HG03469 (cell line): ENCODE measurements around the gene RSPH9.

Source experiments
- ATAC-seq: cut with Tn5 transposase; IDR thresholded peaks from one replicate; pipeline ENCODE4 v1.9.1; 2021; ENCODE audit warnings: mild to moderate bottlenecking, moderate library complexity, moderate number of reproducible peaks; ENCODE audit not compliant: unreplicated experiment

The RSPH9 gene, protein sequence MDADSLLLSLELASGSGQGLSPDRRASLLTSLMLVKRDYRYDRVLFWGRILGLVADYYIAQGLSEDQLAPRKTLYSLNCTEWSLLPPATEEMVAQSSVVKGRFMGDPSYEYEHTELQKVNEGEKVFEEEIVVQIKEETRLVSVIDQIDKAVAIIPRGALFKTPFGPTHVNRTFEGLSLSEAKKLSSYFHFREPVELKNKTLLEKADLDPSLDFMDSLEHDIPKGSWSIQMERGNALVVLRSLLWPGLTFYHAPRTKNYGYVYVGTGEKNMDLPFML

DNA sequence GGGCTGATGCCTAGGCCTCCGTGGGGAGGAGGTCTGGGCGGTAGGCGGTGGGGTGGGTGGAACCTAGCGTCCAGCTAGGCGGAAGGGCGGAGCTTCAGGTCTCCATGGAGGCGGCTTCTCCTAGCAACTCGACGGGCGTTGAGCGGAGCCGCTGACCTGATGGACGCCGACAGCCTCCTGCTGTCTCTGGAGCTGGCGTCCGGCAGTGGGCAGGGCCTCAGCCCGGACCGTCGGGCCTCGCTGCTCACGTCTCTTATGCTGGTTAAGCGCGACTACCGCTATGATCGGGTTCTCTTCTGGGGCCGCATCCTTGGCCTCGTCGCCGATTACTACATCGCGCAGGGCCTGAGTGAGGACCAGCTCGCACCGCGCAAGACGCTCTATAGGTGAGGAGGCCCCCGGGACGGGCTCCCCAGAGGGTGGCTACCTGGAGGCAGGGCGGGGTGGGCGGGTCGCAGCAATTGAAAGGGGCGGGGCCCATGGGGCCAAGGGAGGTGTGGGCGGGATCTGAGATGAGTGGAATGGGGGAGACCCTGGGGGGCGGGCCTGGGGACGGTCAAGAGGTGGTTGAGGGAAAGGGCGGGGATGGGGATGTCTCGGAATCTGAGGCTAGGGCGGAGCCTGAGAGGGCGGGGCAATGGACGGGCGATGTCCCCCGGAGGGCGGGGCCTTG is at the start of gene RSPH9:
TSS of gene RSPH9 (plus strand) at position 97 of the 673 bp plus-strand sequence. CDS start at position 160, 63 bp downstream.
- no peak for ATAC-seq

DNA sequence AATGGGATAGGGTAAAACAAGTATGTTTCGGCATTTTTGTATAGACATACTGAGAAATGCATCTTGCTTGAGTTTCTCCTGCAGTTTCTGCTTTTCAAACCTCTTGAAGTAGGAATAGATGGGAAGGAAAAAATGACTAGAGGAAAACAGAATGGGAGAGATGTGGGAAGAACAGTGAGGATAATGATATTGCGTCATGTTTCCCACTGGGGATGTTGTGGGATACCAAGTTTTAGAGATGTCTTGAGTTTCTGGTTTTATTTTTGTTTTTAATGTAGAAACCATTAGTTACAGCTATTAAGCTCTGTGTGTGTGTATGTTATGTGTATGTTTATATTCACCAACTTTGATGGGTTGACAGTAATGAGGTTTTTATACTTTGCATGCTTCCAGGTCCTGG is 44.2 kb upstream of the RSPH9 start:
- ATAC-seq, result no peak

DNA sequence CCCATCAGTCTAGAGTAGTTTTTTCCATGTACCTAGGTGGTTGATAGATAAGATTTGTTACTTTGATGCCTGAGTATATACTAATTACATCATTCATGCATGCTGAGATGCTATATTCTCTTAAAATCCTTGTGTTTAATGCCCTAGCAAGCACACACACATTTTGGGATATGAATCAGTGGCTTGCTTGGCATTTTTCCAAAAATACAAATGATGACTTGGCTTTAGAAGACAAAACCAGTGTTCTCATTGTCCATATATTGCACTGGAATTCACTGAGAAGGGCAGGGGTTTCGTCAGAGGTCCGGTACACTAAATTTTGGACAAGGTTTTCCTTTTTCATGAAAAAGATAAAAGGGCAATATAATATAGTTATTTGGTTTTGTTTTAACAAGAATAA is 40.7 kb upstream of the RSPH9 start:
- ATAC-seq, result no peak

DNA sequence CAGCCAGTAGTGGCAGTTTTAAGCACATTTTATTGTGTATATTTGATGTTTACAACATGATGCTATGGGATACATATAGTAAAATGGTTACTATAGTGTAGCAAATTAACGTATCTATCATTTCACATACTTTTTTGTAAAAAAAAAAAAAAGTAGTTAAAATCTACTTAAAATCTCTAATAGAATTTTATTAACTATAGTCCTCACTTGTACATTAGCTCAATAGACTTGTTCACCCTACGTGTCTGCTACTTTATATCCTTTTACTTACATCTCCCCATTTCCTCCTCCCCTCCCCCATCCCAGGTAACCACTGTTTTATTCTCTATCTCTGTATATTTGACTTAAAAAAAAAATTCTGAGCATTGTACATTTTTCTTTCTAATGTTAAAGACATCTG is 38.8 kb upstream of the RSPH9 start:
- no peak for ATAC-seq

DNA sequence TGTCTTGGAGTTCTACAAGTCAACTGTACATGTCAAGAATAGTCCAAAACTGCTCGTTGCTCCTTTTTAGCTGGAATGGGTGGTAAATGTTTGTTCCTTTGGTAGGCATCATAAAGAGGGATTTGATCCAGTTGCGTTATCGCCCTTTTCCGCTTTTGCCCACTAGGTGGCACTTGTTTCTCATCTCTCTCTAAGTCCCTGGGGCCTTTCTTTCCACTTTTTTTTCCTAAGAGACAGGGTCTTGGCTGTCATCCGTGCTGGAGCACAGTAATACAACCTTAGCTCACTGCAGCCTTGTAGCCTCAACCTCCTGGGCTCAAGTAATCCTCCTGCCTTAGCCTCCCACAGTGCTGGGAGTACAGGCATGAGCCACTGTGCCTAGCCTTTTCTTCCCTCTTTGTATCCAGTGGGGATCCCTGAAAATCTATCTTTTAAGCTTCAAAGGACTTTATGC is 36.5 kb upstream of the RSPH9 start:
- no peak for ATAC-seq

DNA sequence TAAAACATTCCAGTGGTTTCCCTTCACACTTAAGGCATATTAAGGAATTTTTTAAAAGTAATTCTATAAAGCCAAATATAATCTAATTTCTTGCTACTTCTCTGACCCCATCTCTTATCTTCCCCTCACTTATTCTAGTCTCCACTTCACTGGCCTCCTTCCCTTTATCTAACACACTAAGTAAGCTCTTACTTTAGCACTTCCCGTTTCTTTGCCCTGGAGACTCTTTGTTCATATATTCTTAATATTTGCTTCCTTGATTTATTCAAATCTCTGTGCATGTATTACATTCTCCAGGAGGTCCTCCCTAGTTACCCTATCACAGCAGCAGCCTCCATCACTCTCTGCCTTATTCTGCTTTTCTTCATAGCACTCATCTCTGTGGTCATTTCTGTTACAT is 36.0 kb upstream of the RSPH9 start:
- no peak for ATAC-seq

DNA sequence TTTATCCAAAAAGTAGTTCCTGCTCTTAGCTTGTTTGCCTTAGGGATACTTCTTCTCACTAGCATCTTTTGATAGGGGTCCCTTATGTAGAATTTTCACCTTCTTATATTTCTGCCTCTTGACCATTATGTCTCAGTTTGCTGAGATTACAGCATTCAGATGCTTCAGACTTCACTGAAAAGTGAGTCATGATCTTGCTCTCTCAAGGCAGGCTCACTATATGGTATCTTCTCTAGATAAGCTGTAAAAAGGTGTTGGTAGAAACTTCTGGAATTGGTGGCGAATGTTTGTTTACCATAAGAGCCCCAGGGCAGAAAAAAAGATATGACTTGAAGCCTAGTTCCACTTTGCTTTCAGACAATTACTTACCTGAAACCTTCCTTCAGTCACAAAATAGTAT is 35.4 kb upstream of the RSPH9 start:
- ATAC-seq, result no peak

DNA sequence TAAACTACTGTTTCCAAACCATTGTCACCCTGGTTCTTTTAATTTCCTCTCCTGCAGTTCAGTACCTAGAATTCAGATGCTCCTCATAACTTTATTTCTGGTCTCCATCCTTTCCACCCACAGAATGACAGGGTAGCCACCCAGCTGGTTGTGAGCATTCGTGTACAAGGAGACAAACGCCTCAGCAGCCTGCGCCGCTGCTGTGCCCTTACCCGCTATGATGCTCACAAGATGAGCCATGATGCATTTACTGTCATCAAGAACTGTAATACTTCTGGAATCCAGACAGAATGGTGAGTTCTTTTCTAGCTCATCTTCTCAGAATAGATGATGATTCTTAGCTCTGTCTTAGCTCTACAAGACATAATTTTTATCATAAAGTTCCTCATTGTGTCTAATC is 34.4 kb upstream of the RSPH9 start:
- no peak for ATAC-seq

DNA sequence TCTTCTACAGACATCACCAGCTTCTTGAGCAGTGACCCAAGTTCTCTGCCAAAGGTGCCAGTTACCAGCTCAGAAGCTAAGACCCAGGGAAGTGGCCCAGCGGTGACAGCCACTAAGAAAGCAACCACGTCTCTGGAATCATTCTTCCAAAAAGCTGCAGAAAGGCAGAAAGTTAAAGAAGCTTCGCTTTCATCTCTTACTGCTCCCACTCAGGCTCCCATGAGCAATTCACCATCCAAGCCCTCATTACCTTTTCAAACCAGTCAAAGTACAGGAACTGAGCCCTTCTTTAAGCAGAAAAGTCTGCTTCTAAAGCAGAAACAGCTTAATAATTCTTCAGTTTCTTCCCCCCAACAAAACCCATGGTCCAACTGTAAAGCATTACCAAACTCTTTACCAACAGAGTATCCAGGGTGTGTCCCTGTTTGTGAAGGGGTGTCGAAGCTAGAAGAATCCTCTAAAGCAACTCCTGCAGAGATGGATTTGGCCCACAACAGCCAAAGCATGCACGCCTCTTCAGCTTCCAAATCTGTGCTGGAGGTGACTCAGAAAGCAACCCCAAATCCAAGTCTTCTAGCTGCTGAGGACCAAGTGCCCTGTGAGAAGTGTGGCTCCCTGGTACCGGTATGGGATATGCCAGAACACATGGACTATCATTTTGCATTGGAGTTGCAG is 31.0 kb upstream of the RSPH9 start:
- no peak for ATAC-seq

DNA sequence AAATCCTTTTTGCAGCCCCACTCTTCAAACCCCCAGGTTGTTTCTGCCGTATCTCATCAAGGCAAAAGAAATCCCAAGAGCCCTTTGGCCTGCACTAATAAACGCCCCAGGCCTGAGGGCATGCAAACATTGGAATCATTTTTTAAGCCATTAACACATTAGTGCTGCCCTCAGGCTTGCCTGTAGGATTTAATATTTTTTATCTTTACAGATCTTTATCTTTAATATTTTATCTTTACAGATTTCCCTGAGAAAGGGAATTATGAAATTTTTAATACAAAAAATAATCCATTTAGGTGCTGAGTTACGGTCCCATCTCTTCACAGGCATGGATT is 30.5 kb upstream of the RSPH9 start:
- ATAC-seq, result no peak

DNA sequence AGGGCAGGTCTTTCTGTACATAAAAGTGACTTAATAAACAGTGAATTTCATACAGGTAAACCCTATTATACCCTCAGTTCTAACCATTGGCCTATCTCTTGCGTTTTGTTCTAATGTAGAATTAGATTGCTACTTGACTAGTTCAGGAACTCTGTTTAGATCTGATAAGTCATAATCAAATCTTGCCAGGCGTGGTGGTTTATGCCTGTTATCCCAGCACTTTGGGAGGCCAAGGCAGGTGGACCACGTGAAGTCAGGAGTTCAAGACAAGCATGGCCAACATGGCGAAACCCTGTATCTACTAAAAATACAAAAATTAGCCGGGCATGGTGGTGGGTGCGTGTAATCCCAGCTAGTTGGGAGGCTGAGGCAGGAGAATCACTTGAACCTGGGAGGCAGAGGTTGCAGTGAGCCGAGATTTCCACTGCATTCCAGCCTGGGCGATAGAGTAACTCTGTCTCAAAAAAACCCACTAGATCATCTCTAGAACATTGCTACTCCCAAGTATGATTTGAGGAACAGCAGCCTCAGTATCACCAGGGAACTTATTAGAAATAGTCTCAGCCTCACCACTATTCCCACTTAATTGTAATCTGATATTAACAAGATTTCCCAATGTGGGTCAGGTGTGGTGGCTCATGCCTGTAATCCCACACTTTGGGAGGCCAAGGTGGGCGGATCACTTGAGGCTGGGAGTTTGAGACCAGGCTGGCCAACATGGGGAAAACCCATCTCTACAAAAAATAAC is 27.9 kb upstream of the RSPH9 start:
- ATAC-seq, result no peak

DNA sequence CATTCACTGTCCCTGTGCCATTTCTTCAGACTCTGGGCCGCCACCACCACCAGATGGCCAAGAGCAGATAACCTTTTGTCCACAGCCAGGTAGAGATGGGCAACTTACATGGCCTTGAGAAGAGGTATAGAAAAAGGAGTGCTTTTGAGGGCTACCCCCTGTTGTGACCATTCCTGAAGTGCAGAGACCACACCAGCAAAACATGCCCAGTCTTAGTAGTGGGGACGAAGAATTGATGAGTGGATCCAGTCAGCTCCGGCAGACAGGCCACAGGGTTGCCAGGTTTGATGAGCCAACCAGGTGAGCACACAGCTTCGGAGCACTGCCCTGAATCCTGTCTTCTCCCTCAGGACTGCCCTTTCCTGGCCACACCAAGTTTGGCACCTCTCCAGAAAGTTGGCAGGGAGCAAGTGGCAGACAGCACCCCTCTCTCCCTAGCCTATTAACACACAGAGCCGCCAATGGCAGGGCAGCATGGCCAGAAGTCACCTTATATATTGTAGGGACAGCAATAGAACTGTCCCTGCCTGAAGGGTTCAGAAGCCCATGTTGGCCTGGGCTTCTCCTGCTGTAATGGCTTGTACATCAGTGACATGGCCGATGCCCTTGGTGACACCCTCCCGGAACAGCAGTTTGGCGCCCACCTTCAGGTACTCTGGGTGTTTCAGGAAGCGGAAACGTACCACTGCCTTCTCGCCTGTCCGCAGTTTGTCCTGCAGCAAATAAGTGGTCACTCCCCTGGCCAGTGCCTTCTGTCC is 23.6 kb upstream of the RSPH9 start:
- ATAC-seq, result no peak

DNA sequence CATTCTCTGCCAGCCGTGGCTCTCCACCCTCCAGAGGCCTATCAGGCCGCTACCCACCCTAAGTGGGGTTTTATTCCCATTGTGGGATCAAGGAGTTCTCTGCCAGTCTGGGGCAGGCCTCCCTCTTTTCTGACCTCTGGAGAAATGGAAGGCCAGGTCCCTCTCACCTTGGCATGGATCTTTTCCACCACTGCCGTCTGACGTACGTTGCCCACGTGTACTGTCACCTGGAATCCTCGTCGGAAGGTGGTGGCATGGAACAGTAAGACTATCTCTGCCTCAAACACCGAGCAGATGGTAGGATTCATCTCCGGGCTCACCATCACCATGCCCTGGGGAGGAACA is 23.0 kb upstream of the RSPH9 start:
- no peak for ATAC-seq

DNA sequence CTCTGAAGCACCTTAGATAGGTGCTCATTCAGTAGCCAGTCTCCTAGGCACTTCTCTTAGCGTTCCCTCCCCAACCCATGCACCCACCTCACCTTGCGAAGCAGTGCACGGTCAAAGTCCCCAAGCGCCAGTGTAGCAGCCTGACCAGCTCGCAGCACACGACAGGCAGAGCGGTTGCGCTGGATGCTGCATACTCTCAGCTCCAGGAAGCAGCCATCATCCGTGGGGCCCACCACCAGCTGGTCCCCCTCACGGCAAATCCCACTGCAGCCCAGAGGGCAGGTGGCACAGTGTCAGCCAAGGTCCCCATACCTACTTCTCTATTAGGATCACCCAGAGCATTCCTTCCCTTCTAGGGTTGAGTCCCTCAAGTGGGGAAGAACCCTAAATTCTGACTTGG is 22.3 kb upstream of the RSPH9 start:
- ATAC-seq, result no peak

DNA sequence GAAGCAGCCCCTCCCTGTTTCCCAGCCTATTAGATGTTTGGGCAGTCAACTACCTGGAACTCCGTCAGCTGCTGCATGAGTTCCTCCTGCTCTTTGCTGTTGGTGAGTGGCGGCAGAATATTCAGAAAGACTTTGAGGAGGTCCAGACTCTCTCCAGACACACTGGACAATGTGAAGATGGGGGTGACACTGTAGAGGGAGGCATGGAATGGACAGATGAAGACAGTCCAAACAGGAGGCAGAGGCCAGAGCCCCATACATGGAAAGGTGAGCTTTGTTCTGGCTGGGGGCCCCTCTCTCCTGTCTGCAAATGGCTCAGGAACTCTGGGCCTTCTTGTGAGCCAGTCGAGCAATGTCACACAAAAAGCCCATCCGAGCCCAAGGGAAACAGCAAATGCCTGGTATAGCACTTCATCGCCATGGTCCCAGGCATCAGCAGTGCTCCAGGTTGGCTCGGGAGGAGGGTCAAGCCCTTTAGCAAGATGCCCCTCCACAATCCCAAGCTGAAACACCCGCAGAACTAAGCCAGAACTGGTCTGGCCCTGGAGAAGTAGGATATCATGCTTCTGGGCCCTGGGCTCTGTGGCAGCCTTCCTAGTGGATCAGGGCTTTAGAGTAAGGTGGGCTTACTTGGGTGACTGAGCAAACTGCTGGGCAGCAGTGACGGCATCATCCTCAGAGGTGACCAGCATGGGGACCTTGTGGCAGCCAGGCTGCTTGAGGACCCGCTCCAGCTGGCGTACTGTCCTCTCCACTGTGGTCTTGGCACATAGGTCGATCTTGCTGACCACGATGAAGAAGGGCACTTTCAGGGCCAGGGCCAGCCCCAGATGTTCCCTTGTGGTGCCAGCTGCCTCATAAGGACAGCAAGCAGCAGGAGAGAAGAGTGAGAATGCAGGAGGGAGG is 20.7 kb upstream of the RSPH9 start:
- no peak for ATAC-seq

DNA sequence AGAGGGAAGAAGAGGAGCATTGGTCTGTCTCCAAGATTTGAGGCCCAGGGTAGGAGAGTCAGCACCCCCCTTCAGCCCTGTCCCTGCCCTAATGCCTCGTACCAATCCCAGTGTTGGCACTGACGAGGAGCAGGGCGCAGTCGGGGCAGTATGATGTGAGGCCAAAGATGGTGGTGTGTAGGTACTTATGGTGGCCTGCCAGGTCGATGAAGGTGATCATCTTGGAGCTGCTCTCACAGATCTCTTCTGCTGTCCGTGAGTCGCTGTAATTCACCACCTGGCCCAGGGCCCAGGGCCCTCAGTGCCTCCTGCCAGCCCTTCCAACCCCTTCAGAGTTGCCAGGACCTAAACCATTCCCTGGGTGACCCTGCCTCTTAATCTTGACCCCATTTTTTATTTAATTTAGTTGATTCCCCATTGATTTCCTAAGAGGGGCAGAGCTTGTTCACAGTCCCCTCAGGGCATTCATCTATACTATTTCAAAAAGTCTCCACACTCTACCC is 20.0 kb upstream of the RSPH9 start:
- no peak for ATAC-seq

DNA sequence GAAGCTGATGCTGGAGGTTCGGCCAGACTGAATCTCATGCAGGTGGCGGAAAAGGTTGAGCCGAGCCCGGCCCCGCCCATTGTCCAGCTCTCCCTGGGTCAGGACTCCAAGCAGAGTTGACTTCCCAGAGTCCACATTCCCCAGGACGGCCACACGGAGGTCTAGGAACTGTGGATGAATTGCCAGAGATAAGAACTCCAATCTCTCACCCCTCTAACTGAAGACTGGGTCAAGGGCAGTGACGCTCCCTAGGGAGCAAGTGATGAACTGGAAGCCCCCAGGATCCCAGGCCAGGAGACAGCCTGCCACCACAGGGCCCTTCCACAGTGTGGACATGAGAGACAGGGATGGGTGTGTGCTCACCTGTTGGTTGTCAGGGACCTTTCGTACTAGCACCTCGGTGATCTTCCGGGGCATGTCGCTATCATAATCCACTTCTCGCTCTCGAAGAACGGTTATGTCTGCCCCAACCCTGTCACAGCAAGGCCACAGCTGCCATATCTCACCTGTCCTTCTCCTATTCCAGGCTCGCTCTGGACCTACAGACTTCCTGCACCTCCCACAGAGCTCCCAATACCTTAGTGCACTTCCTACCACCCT is 19.3 kb upstream of the RSPH9 start:
- ATAC-seq, result no peak

DNA sequence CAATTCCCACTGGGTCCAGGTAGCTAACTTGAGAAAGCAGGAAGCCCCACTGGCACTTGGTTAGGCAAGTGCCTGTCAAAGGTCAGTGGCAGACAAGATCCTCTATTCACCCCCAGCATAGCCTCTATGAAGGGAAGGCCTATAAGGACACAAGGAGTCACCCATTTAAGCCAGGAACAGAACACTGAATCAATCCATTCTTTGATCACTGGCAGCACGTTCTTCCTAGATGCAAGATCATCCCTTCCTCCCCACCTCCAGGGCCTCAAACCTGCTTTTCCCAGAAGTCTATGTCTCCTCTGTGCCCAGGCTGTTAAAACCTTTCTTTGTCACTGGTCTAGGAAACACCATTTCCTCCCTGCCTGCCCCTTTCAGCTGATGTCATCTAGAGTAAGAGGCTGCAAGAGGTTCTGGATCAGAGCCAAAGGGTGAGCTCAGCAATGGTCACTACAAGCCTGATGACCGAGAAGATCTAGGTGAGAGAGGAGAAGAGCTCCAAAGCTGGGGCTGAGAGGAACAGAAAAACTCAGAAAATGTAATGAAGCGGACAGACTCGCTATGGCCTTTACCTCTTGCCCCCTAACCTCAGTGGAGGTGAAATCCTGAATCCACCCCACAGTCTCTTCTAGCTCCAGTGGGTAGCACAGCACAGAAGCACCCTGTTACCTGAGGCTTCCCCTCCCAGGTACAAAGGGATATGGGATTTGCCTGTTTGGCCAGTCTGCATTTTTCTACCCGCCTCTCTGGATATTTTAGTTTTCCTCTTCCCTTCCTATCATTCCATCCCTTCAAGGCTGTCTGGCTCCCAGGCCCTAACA is 17.6 kb upstream of the RSPH9 start:
- no peak for ATAC-seq
